ENCODE data around the gene CCDC81. TPM values are rescaled to one million over a fixed set of nuclear protein-coding genes. Genes with fewer than 3 reads are reported as not detected.

Gene CCDC81
- total and polyA plus RNA-seq, 2 of the 13 experiments (the other 11 are each of a cell fraction or from before 2014, with no cell fraction given), result 0.15 to 0.22 TPM

DNA sequence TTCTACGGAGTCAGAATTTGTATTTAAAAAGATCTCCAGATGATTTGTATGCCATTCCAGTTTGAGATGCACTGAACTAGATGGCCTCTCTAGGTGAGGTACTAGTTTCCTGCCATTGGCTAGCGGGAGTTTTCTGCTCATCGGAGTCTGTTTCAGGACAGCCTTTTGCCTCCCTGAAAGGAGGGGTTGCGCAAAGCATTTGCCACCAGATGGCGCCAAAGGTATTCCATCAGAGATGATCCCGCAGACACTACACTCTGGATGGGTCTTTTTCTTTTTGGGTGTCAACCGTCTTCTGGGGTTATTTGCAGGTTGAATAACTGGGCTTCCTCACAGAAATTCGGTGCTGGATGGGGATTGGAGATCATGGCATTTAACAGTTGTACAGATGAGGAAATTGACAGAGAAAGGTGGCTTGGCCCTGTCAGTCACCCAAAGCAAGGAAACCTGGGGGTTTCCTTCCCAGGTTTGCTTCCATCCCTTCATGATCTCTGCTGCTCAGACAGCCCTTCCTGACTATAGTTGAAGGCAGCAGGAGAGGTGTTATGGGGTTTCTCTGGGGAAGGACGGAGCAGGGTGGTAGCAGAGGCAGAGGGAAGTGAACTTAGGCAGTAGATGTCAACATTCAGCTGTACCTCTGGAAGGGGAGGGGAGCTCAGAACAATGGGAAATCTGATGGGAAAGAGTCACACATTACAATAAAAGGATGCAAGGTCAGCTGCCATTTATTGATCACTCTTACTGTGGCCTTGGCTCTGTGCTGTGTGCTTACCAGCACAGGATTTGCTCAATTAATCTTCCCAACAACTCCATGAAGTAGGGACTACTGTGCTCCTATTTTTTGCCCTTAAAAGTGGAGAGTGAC lies 81.6 kb downstream of the CCDC81 start (continued):
- TF ChIP-seq, protein P1, sequence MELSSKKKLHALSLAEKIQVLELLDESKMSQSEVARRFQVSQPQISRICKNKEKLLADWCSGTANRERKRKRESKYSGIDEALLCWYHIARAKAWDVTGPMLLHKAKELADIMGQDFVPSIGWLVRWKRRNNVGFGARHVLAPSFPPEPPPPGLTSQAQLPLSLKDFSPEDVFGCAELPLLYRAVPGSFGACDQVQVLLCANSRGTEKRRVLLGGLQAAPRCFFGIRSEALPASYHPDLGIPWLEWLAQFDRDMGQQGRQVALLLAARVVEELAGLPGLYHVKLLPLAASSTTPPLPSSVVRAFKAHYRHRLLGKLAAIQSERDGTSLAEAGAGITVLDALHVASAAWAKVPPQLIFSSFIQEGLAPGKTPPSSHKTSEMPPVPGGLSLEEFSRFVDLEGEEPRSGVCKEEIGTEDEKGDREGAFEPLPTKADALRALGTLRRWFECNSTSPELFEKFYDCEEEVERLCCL (CRISPR knock-in tag; IDR thresholded peaks at IDR 0.05; ENCODE audit: borderline replicate concordance), result no peak
- TF ChIP-seq ISL2 (CRISPR knock-in tag; IDR thresholded peaks at IDR 0.05) (no peak), STAG1 (CRISPR knock-in tag; IDR thresholded peaks at IDR 0.05) (peak; percentile 96), SMC3 (IDR thresholded peaks at IDR 0.05; ENCODE audit: low read length) (peak; percentile 98), AGO1 (IDR thresholded peaks at IDR 0.05; ENCODE audit: low read depth, low read length, poor library complexity, severe bottlenecking) (no peak), ZNF260 (CRISPR knock-in tag; IDR thresholded peaks at IDR 0.05; ENCODE audit: borderline replicate concordance, low read depth) (no peak), ZNF383 (CRISPR knock-in tag; IDR thresholded peaks at IDR 0.05; ENCODE audit: borderline replicate concordance) (no peak), AKAP8 (CRISPR knock-in tag; IDR thresholded peaks at IDR 0.05) (no peak), NR3C1 (CRISPR knock-in tag; IDR thresholded peaks at IDR 0.05) (no peak), U2AF1 (optimal IDR thresholded peaks at IDR 0.05; ENCODE audit: low read depth, low read length) (no peak), SOX6 (IDR thresholded peaks at IDR 0.05) (no peak), SOX6 (CRISPR knock-in tag; IDR thresholded peaks at IDR 0.05) (peak; percentile 75)
- TF ChIP-seq, protein P2, sequence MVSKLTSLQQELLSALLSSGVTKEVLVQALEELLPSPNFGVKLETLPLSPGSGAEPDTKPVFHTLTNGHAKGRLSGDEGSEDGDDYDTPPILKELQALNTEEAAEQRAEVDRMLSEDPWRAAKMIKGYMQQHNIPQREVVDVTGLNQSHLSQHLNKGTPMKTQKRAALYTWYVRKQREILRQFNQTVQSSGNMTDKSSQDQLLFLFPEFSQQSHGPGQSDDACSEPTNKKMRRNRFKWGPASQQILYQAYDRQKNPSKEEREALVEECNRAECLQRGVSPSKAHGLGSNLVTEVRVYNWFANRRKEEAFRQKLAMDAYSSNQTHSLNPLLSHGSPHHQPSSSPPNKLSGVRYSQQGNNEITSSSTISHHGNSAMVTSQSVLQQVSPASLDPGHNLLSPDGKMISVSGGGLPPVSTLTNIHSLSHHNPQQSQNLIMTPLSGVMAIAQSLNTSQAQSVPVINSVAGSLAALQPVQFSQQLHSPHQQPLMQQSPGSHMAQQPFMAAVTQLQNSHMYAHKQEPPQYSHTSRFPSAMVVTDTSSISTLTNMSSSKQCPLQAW (CRISPR knock-in tag; IDR thresholded peaks at IDR 0.05), result no peak
